Parathyroid adenoma (tissue), 2 donors: ENCODE data around the gene SLC1A7.

Experiments
- H2AFZ ChIP-seq: fragments of 300-600 bp; sonication (generic); one replicate; pipeline ENCODE4 v1.7.0; 2017; ENCODE audit warnings: antibody characterized with exemption, mild to moderate bottlenecking
- H3K27ac ChIP-seq: fragments of 300-600 bp; sonication (generic); one replicate; pipeline ENCODE4 v1.7.0; 2017
- H3K27me3 ChIP-seq: fragments of 300-600 bp; sonication (generic); one replicate; pipeline ENCODE4 v1.7.0; 2017; ENCODE audit warnings: low read length; ENCODE audit not compliant: control insufficient read depth, insufficient read depth
- H3K36me3 ChIP-seq: fragments of 300-600 bp; sonication (generic); one replicate; pipeline ENCODE4 v1.7.0; 2017; ENCODE audit warnings: low read length; ENCODE audit not compliant: control insufficient read depth, insufficient read depth
- H3K4me1 ChIP-seq: fragments of 300-600 bp; sonication (generic); one replicate; pipeline ENCODE4 v1.7.0; 2017; ENCODE audit warnings: control low read depth
- H3K4me2 ChIP-seq: fragments of 300-600 bp; sonication (generic); one replicate; pipeline ENCODE4 v1.7.0; 2017; ENCODE audit warnings: low read length
- H3K4me3 ChIP-seq: fragments of 300-600 bp; sonication (generic); one replicate; pipeline ENCODE4 v1.7.0; 2017; ENCODE audit warnings: low read depth, low read length
- H3K79me2 ChIP-seq: fragments of 300-600 bp; sonication (generic); one replicate; pipeline ENCODE4 v1.7.0; 2017; ENCODE audit warnings: control low read depth
- H3K9ac ChIP-seq: fragments of 300-600 bp; sonication (generic); one replicate; pipeline ENCODE4 v1.7.0; 2017; ENCODE audit warnings: mild to moderate bottlenecking
- H3K9me3 ChIP-seq: fragments of 300-600 bp; sonication (generic); one replicate; pipeline ENCODE4 v1.7.0; 2017; ENCODE audit warnings: low read length; ENCODE audit not compliant: control insufficient read depth
- TF ChIP-seq, protein P1 (sequence below): fragments of 300-600 bp; sonication (generic); IDR thresholded peaks from one replicate; pipeline ENCODE4 v1.7.0; 2017; ENCODE audit warnings: antibody characterized with exemption, mild to moderate bottlenecking
- donor health status: primary hyperparathyroidism.

The SLC1A7 gene

GRCh38 chr1:53074313-53075154 lies 67.9 kb downstream of the SLC1A7 start:
- Histone ChIP-seq H3K4me1 (no peaks in the 10 kb centered on the region), H3K27me3 (no peaks in the 10 kb centered on the region), H3K9me3 (no peaks in the 10 kb centered on the region), H3K4me2 (no peak overlapping the region), H3K36me3 (no peaks in the 10 kb centered on the region), H3K4me3 (no peak overlapping the region), H3K27ac (no peak overlapping the region), H2AFZ (no peak overlapping the region), H3K79me2 (no peaks in the 10 kb centered on the region), H3K9ac (no peak overlapping the region)
- TF ChIP-seq, protein P1, sequence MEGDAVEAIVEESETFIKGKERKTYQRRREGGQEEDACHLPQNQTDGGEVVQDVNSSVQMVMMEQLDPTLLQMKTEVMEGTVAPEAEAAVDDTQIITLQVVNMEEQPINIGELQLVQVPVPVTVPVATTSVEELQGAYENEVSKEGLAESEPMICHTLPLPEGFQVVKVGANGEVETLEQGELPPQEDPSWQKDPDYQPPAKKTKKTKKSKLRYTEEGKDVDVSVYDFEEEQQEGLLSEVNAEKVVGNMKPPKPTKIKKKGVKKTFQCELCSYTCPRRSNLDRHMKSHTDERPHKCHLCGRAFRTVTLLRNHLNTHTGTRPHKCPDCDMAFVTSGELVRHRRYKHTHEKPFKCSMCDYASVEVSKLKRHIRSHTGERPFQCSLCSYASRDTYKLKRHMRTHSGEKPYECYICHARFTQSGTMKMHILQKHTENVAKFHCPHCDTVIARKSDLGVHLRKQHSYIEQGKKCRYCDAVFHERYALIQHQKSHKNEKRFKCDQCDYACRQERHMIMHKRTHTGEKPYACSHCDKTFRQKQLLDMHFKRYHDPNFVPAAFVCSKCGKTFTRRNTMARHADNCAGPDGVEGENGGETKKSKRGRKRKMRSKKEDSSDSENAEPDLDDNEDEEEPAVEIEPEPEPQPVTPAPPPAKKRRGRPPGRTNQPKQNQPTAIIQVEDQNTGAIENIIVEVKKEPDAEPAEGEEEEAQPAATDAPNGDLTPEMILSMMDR: no peak

GRCh38 chr1:53073868-53074311 lies 68.5 kb downstream of the SLC1A7 start:
- no peaks in the 10 kb centered on the region for H3K79me2 ChIP-seq
- H2AFZ ChIP-seq: no peak overlapping the region
- H3K9ac ChIP-seq: no peak overlapping the region
- no peak overlapping the region for H3K27ac ChIP-seq
- no peak overlapping the region for H3K4me2 ChIP-seq
- TF ChIP-seq, protein P1: no peak
- H3K4me1 ChIP-seq: no peaks in the 10 kb centered on the region
- H3K27me3 ChIP-seq: no peaks in the 10 kb centered on the region
- no peaks in the 10 kb centered on the region for H3K36me3 ChIP-seq
- no peak overlapping the region for H3K4me3 ChIP-seq
- H3K9me3 ChIP-seq: no peaks in the 10 kb centered on the region

DNA sequence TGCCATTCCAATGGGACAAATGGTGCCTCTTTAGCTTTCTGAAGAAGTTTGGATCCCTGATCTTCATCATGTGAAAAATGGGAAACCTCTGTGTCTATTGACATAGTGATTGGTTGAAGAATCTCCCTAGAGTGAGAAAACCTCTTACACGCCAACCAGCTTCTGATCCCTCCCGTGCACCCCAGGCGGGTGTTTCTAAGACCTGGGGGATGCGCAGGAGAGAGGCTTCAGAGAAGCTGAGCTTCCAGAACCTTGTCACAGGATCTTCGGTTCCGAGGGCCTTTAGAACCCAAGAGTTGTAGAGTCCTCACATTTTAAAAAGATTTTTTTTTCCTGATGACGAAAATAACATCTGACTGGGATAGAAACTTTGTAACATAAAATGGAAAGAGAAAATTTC lies 69.2 kb downstream of the SLC1A7 start:
- Histone ChIP-seq H3K36me3 (no peaks in the 10 kb centered on the region), H3K4me1 (no peaks in the 10 kb centered on the region), H3K4me2 (no peak overlapping the region), H3K9me3 (no peaks in the 10 kb centered on the region), H3K27me3 (no peaks in the 10 kb centered on the region), H2AFZ (no peak overlapping the region), H3K27ac (no peak overlapping the region), H3K79me2 (no peaks in the 10 kb centered on the region), H3K9ac (no peak overlapping the region), H3K4me3 (no peak overlapping the region)
- TF ChIP-seq, protein P1: no peak

- no peaks in the 10 kb centered on the region for H3K27me3 ChIP-seq
- no peak overlapping the region for H3K4me2 ChIP-seq
- H3K36me3 ChIP-seq: no peaks in the 10 kb centered on the region
- H3K9me3 ChIP-seq: no peaks in the 10 kb centered on the region
- TF ChIP-seq, protein P1: no peak
- no peak overlapping the region for H3K9ac ChIP-seq
- H3K4me3 ChIP-seq: no peak overlapping the region
- H3K79me2 ChIP-seq: no peaks in the 10 kb centered on the region
- H2AFZ ChIP-seq: no peak overlapping the region
- H3K27ac ChIP-seq: no peak overlapping the region
- no peaks in the 10 kb centered on the region for H3K4me1 ChIP-seq
These were observed 70.5 kb downstream of the SLC1A7 start for GRCh38 chr1:53071915-53072314.
